AG08395 (cell line): ENCODE measurements around the gene BRAT1.
"Not testable (repeated sequence)": the region's sequence is repeated elsewhere in the genome, so short reads cannot be mapped to it uniquely, and the experiment has no call there.

Source experiments
- DNase-seq: peaks from one replicate; pipeline ENCODE4 v3.0.0; 2012; ENCODE audit warnings: mixed read lengths, low spot score

Gene BRAT1

GRCh38 chr7:2535872-2536627 is 19.3 kb downstream of the BRAT1 start:
- DNase-seq: not testable (repeated sequence)

GRCh38 chr7:2534214-2534613 is 21.1 kb downstream of the BRAT1 start:
- DNase-seq: not testable (repeated sequence)

- not testable (repeated sequence) for DNase-seq
These were observed 21.8 kb downstream of the BRAT1 start for GRCh38 chr7:2533566-2533965.

- DNase-seq: not testable (repeated sequence)
These were observed 22.5 kb downstream of the BRAT1 start for GRCh38 chr7:2532816-2533215.

GRCh38 chr7:2532199-2532772 is 23.0 kb downstream of the BRAT1 start:
- not testable (repeated sequence) for DNase-seq

GRCh38 chr7:2531796-2532110 is 23.6 kb downstream of the BRAT1 start:
- DNase-seq: not testable (repeated sequence)

GRCh38 chr7:2530994-2531795 is 24.1 kb downstream of the BRAT1 start:
- not testable (repeated sequence) for DNase-seq

GRCh38 chr7:2530071-2530987 is 25.0 kb downstream of the BRAT1 start:
- DNase-seq: peak; percentile 47

GRCh38 chr7:2529161-2530070 is 25.9 kb downstream of the BRAT1 start:
- peak; percentile 82 for DNase-seq

GRCh38 chr7:2528481-2529095 is 26.7 kb downstream of the BRAT1 start:
- no peak for DNase-seq

GRCh38 chr7:2527505-2528467 is 27.5 kb downstream of the BRAT1 start:
- DNase-seq: peak; percentile 76

- DNase-seq: no peak
These were observed 28.4 kb downstream of the BRAT1 start for GRCh38 chr7:2526659-2527504.

- no peak for DNase-seq
These were observed 29.4 kb downstream of the BRAT1 start for GRCh38 chr7:2525658-2526630.

- no peak for DNase-seq
These were observed 30.3 kb downstream of the BRAT1 start for GRCh38 chr7:2524808-2525657.

- peak; percentile 69 for DNase-seq
These were observed 31.1 kb downstream of the BRAT1 start for GRCh38 chr7:2523941-2524807.
